Spinal cord (tissue), 10 donors: Measurements from ENCODE around the gene INTS1. TPM values are rescaled to one million over a fixed set of nuclear protein-coding genes. Genes with fewer than 3 reads are reported as not detected.

Experiments used
- DNase-seq, 6 donors: peaks; one replicate each; pipeline versions ENCODE4 v3.0.0 to v3.0.0-alpha.2; 2013 to 2015; ENCODE audit warnings: low spot score in 6 of 6, low read depth in 4 of 6
- H3K27ac ChIP-seq: one replicate; pipeline ENCODE4 v1.5.1; 2013; ENCODE audit warnings: low read depth, low read length, control low read depth
- H3K27me3 ChIP-seq: one replicate; pipeline ENCODE4 v1.6.1; 2013; ENCODE audit warnings: low read length; ENCODE audit not compliant: control insufficient read depth, insufficient read depth
- H3K36me3 ChIP-seq: one replicate; pipeline ENCODE4 v1.6.1; 2013; ENCODE audit warnings: low read length; ENCODE audit not compliant: control insufficient read depth, insufficient read depth
- H3K4me1 ChIP-seq: one replicate; pipeline ENCODE4 v1.6.1; 2013; ENCODE audit warnings: low read length; ENCODE audit not compliant: control insufficient read depth, insufficient read depth
- H3K4me3 ChIP-seq: one replicate; pipeline ENCODE4 v1.5.1; 2013; ENCODE audit warnings: low read depth, low read length, control low read depth
- H3K9me3 ChIP-seq: one replicate; pipeline ENCODE4 v1.6.1; 2013; ENCODE audit warnings: low read length; ENCODE audit not compliant: control insufficient read depth, insufficient read depth
- WGBS: methylation state at CpG from one replicate; pipeline ENCODE4 v1.1.5; 2013; ENCODE audit warnings: missing lambda C conversion rate; ENCODE audit not compliant: insufficient coverage; 5-methylcytosine and 5-hydroxymethylcytosine counted together
- long read RNA-seq, 4 donors: transcript quantifications; one replicate each; lab custom pipeline, GENCODE V29; 2026
- polyA plus RNA-seq, 2 donors: library from polyadenylated mRNA; unstranded; fragments of 120-200 nt; gene quantifications; one replicate each; pipeline ENCODE4 v1.2.1, GENCODE V29; 2013; ENCODE audit not compliant: insufficient read length in 2 of 2
- total RNA-seq, 2 donors: library from RNA; depleted of rRNA in 1 of 2; stranded (reverse); fragments of 120-200 nt in 1 of 2; fragments of >200 nt in 1 of 2; gene quantifications; one replicate each; pipeline versions ENCODE4 v1.2.3 to v1.2.4, GENCODE V29; 2013 to 2014
- donor health status: healthy.

Gene INTS1, protein sequence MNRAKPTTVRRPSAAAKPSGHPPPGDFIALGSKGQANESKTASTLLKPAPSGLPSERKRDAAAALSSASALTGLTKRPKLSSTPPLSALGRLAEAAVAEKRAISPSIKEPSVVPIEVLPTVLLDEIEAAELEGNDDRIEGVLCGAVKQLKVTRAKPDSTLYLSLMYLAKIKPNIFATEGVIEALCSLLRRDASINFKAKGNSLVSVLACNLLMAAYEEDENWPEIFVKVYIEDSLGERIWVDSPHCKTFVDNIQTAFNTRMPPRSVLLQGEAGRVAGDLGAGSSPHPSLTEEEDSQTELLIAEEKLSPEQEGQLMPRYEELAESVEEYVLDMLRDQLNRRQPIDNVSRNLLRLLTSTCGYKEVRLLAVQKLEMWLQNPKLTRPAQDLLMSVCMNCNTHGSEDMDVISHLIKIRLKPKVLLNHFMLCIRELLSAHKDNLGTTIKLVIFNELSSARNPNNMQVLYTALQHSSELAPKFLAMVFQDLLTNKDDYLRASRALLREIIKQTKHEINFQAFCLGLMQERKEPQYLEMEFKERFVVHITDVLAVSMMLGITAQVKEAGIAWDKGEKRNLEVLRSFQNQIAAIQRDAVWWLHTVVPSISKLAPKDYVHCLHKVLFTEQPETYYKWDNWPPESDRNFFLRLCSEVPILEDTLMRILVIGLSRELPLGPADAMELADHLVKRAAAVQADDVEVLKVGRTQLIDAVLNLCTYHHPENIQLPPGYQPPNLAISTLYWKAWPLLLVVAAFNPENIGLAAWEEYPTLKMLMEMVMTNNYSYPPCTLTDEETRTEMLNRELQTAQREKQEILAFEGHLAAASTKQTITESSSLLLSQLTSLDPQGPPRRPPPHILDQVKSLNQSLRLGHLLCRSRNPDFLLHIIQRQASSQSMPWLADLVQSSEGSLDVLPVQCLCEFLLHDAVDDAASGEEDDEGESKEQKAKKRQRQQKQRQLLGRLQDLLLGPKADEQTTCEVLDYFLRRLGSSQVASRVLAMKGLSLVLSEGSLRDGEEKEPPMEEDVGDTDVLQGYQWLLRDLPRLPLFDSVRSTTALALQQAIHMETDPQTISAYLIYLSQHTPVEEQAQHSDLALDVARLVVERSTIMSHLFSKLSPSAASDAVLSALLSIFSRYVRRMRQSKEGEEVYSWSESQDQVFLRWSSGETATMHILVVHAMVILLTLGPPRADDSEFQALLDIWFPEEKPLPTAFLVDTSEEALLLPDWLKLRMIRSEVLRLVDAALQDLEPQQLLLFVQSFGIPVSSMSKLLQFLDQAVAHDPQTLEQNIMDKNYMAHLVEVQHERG (N-terminal part only)
- 10 to 100 TPM; 24.0 to 30.8 TPM for total RNA-seq
- polyA plus RNA-seq, result 100 to 1,000 TPM; 100 to 107 TPM
- long read RNA-seq, donor 1, full-length matches to known transcripts, result 2 of 2 reads
- long read RNA-seq, donor 1, partial matches to known transcripts, result 0 of 2 reads
- long read RNA-seq, donor 1, other reads (novel, unspliced or antisense), result 0 of 2 reads
- long read RNA-seq, donor 2, result 0 reads
- long read RNA-seq, donor 3, result 0 reads
- long read RNA-seq, donor 4, result 0 reads

GRCh38 chr7:1503816-1504775 is at the start of gene INTS1:
TSS of gene INTS1 (minus strand) at chr7:1504389. CDS start at chr7:1503960, 429 bp downstream.
- H3K27me3 ChIP-seq, result no peaks in the 10 kb centered on the region
- WGBS, result under 1% methylated on average over 105 of the region's 118 CpGs
- H3K4me1 ChIP-seq, result peaks cover 29% of the 10 kb centered on the region
- DNase-seq, result peak; percentile 62 to 97 (median 90)
- peak within 1 kb of the TSS; percentile 58 for H3K4me3 ChIP-seq
- no peaks in the 10 kb centered on the region for H3K9me3 ChIP-seq
- H3K36me3 ChIP-seq, result peaks cover 43% of the 10 kb centered on the region
- no peak within 1 kb of the TSS for H3K27ac ChIP-seq

DNA sequence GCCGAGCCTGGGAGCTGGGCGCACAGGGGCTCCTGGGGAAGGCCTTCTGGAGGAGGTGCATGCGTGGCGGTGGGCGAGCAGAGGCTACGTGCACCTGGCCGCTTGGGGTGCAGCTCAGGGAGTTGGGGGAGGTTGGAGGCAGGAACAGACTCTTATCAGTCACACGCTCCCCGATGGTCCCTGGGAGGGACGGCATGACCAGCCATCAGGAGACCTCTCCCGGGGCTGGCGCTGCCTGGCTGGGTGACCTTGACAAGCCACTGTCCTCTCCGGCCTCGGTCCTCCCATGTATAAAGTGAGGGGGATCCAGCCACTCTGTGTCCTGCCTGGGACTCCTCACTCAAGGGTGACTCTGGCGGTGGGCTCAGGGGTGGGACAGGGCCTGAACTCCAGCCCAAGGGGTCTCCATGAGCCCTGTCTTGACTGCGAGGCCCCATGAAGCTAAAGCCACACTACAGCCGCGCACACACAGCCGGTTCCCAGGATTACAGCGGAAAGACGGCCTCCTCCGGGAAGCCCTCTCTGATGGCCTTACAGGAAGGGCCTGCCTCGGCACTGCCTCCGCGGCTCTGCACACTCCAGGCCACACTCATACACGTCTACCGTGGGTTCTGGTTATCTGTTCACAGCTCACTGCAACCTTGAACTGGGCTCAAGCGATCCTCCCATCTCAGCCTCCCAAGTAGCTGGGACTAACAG is 49.5 kb upstream of the INTS1 start:
- Histone ChIP-seq H3K4me3 (no peak overlapping the region), H3K36me3 (peaks cover 25% of the 10 kb centered on the region), H3K27ac (no peak overlapping the region), H3K4me1 (peaks cover 10% of the 10 kb centered on the region), H3K27me3 (no peaks in the 10 kb centered on the region), H3K9me3 (no peaks in the 10 kb centered on the region)
- 88% methylated on average over 28 of the region's 28 CpGs for WGBS
- no peak for DNase-seq

GRCh38 chr7:1552200-1552599 is 48.0 kb upstream of the INTS1 start:
- no peaks in the 10 kb centered on the region for H3K27me3 ChIP-seq
- 100% methylated on average over 1 of the region's 7 CpGs for WGBS
- H3K36me3 ChIP-seq, result peaks cover 34% of the 10 kb centered on the region
- DNase-seq, result no peak
- H3K4me1 ChIP-seq, result peaks cover 10% of the 10 kb centered on the region
- H3K9me3 ChIP-seq, result no peaks in the 10 kb centered on the region
- no peak overlapping the region for H3K27ac ChIP-seq
- no peak overlapping the region for H3K4me3 ChIP-seq

- Histone ChIP-seq H3K27ac (no peak overlapping the region), H3K36me3 (peaks cover 43% of the 10 kb centered on the region), H3K27me3 (no peaks in the 10 kb centered on the region), H3K4me3 (no peak overlapping the region), H3K9me3 (no peaks in the 10 kb centered on the region), H3K4me1 (peaks cover 9% of the 10 kb centered on the region)
- 92% methylated on average over 15 of the region's 17 CpGs for WGBS
- DNase-seq, result no peak
Observed at GRCh38 chr7:1550846-1551155, 46.6 kb upstream of the INTS1 start.

GRCh38 chr7:1550005-1550845 is 46.0 kb upstream of the INTS1 start:
- Histone ChIP-seq H3K36me3 (peaks cover 47% of the 10 kb centered on the region), H3K27ac (no peak overlapping the region), H3K4me1 (peaks cover 4% of the 10 kb centered on the region), H3K9me3 (no peaks in the 10 kb centered on the region), H3K27me3 (no peaks in the 10 kb centered on the region), H3K4me3 (no peak overlapping the region)
- 86% methylated on average over 42 of the region's 42 CpGs for WGBS
- DNase-seq, result no peak

DNA sequence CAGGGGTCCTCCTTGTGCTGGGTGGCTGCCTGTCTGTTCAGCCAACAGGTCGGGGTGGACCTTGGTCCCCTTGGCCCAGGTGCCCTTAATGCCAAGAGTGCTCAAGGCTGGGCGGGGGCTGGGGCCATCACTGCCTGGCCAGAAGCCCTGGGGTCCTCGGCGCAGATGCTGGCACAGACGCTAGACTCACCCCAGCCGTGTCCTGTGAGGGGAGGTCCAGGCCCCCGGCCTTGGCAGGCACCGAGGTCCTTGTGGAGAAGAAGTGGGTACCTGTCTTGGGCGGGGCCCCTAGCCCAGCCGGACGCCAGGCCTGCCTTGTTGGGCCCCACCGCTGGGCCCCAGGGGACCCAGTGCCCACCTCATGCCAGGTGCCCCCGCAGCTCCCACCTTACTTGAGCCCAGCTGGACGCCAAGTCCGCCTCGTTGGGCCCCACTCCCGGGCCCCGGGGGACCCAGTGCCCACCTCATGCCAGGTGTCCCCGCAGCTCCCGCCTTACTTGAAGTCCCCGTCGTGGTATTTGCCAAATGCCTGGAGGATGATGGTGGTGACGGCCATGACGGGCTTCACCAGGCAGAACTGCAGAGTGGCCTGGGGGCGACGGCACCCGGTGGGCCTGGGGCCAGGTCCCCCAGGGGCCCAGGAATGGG is 45.3 kb upstream of the INTS1 start:
- Histone ChIP-seq H3K4me1 (no peaks in the 10 kb centered on the region), H3K36me3 (peaks cover 53% of the 10 kb centered on the region), H3K27me3 (no peaks in the 10 kb centered on the region), H3K4me3 (no peak overlapping the region), H3K27ac (no peak overlapping the region), H3K9me3 (no peaks in the 10 kb centered on the region)
- DNase-seq, result no peak
- WGBS, result 94% methylated on average over 27 of the region's 27 CpGs

DNA sequence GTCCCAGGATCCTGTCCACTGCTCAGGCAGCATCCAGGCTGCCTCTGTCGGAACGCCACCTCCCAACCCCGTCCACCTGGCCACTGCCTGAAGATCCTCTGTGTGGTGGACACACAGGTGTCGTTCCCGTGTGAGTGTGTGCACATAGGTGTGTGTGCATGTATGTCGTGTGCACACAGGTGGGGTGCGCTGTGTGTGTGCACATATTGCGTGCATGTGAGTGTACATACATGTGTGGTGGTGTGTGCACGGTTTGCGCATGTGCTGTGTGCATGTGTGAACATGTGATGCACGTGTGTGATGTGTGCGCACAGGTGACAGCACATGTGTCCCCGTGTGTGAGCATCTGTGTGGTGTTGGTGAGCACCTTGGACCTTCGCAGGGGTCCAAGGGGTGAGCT is 44.8 kb upstream of the INTS1 start:
- H3K27ac ChIP-seq, result no peak overlapping the region
- H3K4me1 ChIP-seq, result no peaks in the 10 kb centered on the region
- H3K9me3 ChIP-seq, result no peaks in the 10 kb centered on the region
- no peaks in the 10 kb centered on the region for H3K27me3 ChIP-seq
- peaks cover 55% of the 10 kb centered on the region for H3K36me3 ChIP-seq
- H3K4me3 ChIP-seq, result no peak overlapping the region
- WGBS, result 86% methylated on average over 14 of the region's 14 CpGs
- no peak for DNase-seq
